ENCODE measurements around the gene TMF1. TPM values are rescaled to one million over a fixed set of nuclear protein-coding genes. Genes with fewer than 3 reads are reported as not detected.

TMF1 gene
- total and polyA plus RNA-seq, 2 of the 8 experiments (the other 6 are each of a cell fraction or from before 2014, with no cell fraction given): 1.4 to 18.3 TPM

DNA sequence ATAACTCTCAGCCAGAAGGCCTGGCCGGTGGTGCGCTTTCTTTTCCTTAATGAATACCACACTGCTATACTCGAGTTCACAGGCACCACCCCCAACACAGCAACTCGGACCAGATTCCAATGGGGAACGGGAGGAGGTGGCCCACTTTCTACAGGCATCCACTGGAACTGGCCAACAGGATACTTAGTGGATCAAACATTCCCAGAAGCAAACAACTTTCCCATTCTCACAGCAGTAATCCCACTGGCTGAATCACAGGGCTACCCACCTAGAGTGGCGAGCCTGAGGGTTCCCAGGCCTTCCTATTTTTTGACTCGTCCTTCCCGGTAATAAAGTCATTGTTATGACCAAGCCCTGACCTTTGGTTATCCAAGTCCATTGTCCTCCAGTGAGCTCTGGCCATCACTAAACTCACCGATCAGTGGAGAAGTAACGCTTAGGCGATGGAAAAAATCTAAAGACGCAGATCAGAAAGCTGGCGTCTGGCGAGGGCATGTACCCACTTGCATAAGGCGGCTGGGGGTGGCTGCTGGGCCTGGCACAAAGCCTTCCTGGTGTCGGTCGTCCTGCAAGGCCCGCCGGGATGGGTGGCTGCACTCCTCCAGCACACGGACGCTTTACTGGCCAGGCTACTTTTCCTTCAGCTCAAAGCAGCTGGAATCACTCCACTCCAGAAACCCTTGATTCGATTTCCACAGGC, 39.9 kb downstream of the TMF1 start:
- H4K5ac ChIP-seq (ENCODE audit: insufficient read length, low read depth, low read length): no peak overlapping the region
- peaks cover 0 to 4% (median 0%) of the 10 kb centered on the region in 4 experiments; a peak in 2 of 7 replicates for H3K27me3 ChIP-seq (replicated peaks in 1 of 4; ENCODE audit: control insufficient read depth in 3 of 4, extremely low read depth in 1 of 4, insufficient read depth in 3 of 4, low read length in 3 of 4)
- no peaks in the 10 kb centered on the region for H4K20me1 ChIP-seq (replicated peaks in 1 of 2; ENCODE audit: control insufficient read depth in 1 of 2, insufficient read depth in 2 of 2, low read length in 2 of 2)
- peak overlapping the region; percentile 50; the same call in 1 of the 2 replicates for H2BK12ac ChIP-seq (ENCODE audit: low read depth, low read length)
- H3K79me2 ChIP-seq (ENCODE audit: control insufficient read depth in 1 of 2, insufficient read depth in 2 of 2, low read length in 2 of 2): no peaks in the 10 kb centered on the region
- H3K14ac ChIP-seq (ENCODE audit: insufficient read length): no peak overlapping the region
- H3K9ac ChIP-seq (replicated peaks in 1 of 4; ENCODE audit: extremely low read depth in 1 of 4, low read depth in 3 of 4, low read length in 3 of 4): peak overlapping the region in 2 of 4 experiments; percentile 71 to 74; a peak in 2 of 7 replicates
- H2BK120ac ChIP-seq (replicated peaks; ENCODE audit: low read depth, low read length): no peak overlapping the region
- H3K9me3 ChIP-seq (ENCODE audit: insufficient read depth in 2 of 2, low read depth in 1 of 2, low read length in 1 of 2): no peaks in the 10 kb centered on the region
- 66% methylated on average over 22 of the region's 22 CpGs; no CpG with 5 or more reads in 1 of the 2 experiments for WGBS, 2 experiments (ENCODE audit: extremely low coverage in 1 of 2, insufficient coverage in 1 of 2, insufficient read length in 1 of 2, insufficient replicate concordance in 2 of 2, low coverage in 1 of 2, low lambda C conversion rate in 2 of 2, missing lambda C conversion rate in 1 of 2)
- ChIA-PET POLR2A (ENCODE audit: partially characterized antibody) (interaction anchor here (0.8 to 2.9 kb wide), 5 partner anchors 10 to 40 kb away, joined by 3 to 19 read pairs (median 3); partner anchors contain the start of gene TMF1), CTCF (ENCODE audit: partially characterized antibody) (interaction anchor here (1.0 to 1.5 kb wide), 3 partner anchors 26 to 41 kb away, joined by 3 to 4 read pairs (median 3); no protein-coding TSS in a partner anchor)
- H3K36me3 ChIP-seq (ENCODE audit: control insufficient read depth in 2 of 4, insufficient read depth in 4 of 4, low read length in 3 of 4): no peaks in the 10 kb centered on the region; a peak in 1 of 8 replicates
- DNase-seq (ENCODE audit: low read depth in 1 of 2, low spot score in 2 of 2): no peak
- no peak overlapping the region for H4K8ac ChIP-seq (ENCODE audit: extremely low read depth, insufficient read depth, low read length)
- H3K4me1 ChIP-seq (replicated peaks in 1 of 4; ENCODE audit: control insufficient read depth in 3 of 4, insufficient read depth in 4 of 4, low read length in 3 of 4): peaks cover 6 to 19% (median 9%) of the 10 kb centered on the region in 4 experiments
- no peak for FAIRE-seq
- H4K91ac ChIP-seq (replicated peaks; ENCODE audit: insufficient read length, low read length): no peak overlapping the region
- H2AFZ ChIP-seq (ENCODE audit: low read length): no peak overlapping the region
- H2AK5ac ChIP-seq (ENCODE audit: low read depth, low read length): no peak overlapping the region
- no peak for TF ChIP-seq RAD21 (IDR thresholded peaks at IDR 0.05 in 1 of 2, conservative IDR thresholded peaks at IDR 0.05 in 1 of 2; ENCODE audit: low read depth in 2 of 2, low read length in 2 of 2)
- no peak for TF ChIP-seq TEAD4 (IDR thresholded peaks at IDR 0.05; ENCODE audit: low read depth, low read length)
- peak in 1 of 2 experiments; percentile 28; a peak in 1 of 3 replicates for TF ChIP-seq POLR2A (IDR thresholded peaks at IDR 0.05; ENCODE audit: control extremely low read depth in 1 of 2, low read depth in 2 of 2, low read length in 2 of 2)
- no peak for TF ChIP-seq HDAC2 (IDR thresholded peaks at IDR 0.05; ENCODE audit: borderline replicate concordance in 1 of 2, low read depth in 2 of 2, low read length in 2 of 2)
- TF ChIP-seq JUN (IDR thresholded peaks at IDR 0.05; ENCODE audit: low read depth, low read length): no peak
- TF ChIP-seq TAF1 (IDR thresholded peaks at IDR 0.05; ENCODE audit: low read depth, low read length): no peak; the same call in 1 of the 2 replicates
- no peak for TF ChIP-seq CTBP2 (IDR thresholded peaks at IDR 0.05; ENCODE audit: borderline replicate concordance, insufficient read depth, insufficient read length, low read length)
- no peak overlapping the region for H3K56ac ChIP-seq (replicated peaks; ENCODE audit: insufficient read length, low read depth, low read length)
- no peak overlapping the region for H3K27ac ChIP-seq (ENCODE audit: low read depth, low read length)
- peak overlapping the region; percentile 41; the same call in 1 of the 2 replicates for H2BK15ac ChIP-seq (ENCODE audit: low read length)
- no peak overlapping the region for H3K23ac ChIP-seq (ENCODE audit: insufficient read length)
- H3K4me2 ChIP-seq (ENCODE audit: insufficient read depth in 1 of 2, low read depth in 2 of 2, low read length in 2 of 2): peak overlapping the region; percentile 44 to 69
- peak overlapping the region; percentile 39; the same call in 1 of the 2 replicates for H3K18ac ChIP-seq (ENCODE audit: extremely low read depth, low read length)
- peak overlapping the region; percentile 38 to 82 (median 56); a peak in 7 of 8 replicates for H3K4me3 ChIP-seq (ENCODE audit: extremely low read depth in 1 of 4, insufficient read depth in 2 of 4, low read depth in 3 of 4, low read length in 4 of 4)
- no peaks in the 10 kb centered on the region for H3K79me1 ChIP-seq (ENCODE audit: low read depth, low read length)
- no peak overlapping the region for H3K4ac ChIP-seq (replicated peaks; ENCODE audit: insufficient read length, low read depth, low read length)
- peaks cover 4% of the 10 kb centered on the region for H3K23me2 ChIP-seq (ENCODE audit: low read depth, low read length)
- H2BK20ac ChIP-seq (ENCODE audit: low read length): no peak overlapping the region
- no peak overlapping the region for H2BK5ac ChIP-seq (ENCODE audit: low read depth, low read length)

Measured in H1 (cell line).